Panc1 (cell line): Measurements from ENCODE around the gene STEAP1B.

Experiments
- POLR2AphosphoS5 ChIP-seq: IDR thresholded peaks from 2 replicates; pipeline ENCODE4 v1.6.1; 2012; ENCODE audit warnings: mild to moderate bottlenecking, low read depth, low read length, moderate library complexity
- TF ChIP-seq, protein P1 (sequence below): fragments of 450-650 bp; IDR thresholded peaks from 2 replicates; pipeline ENCODE4 v1.5.1; 2017; ENCODE audit warnings: mild to moderate bottlenecking
- TF ChIP-seq, protein P2 (sequence below), 2 experiments: IDR thresholded peaks; 2 replicates each; pipeline ENCODE4 v1.6.1; 2011 to 2012; ENCODE audit warnings: low read depth in 2 of 2, control low read depth in 1 of 2, low read length in 1 of 2, mild to moderate bottlenecking in 1 of 2, moderate library complexity in 1 of 2; ENCODE audit not compliant: insufficient read depth in 1 of 2

DNA sequence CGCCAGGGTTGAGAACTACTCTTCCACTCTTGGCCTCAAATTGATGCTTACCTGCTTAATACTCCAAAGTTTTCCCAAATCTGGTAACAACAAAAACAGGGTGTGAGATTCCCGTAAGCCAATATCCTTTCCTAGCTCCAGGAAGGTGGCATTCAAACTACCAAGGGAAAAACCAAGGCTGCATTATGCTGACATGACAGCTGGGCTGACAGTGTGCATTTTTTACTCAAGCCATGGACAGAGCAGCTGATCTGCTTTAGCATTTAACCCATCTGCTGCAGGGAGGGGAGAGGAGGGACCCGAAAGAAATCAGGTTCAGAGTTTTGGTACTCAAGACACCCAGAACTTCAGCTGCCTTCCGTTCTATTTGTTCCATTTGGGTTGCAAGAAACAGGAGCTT, 93.3 kb downstream of the STEAP1B start:
- no peak for TF ChIP-seq POLR2AphosphoS5
- TF ChIP-seq, protein P1, sequence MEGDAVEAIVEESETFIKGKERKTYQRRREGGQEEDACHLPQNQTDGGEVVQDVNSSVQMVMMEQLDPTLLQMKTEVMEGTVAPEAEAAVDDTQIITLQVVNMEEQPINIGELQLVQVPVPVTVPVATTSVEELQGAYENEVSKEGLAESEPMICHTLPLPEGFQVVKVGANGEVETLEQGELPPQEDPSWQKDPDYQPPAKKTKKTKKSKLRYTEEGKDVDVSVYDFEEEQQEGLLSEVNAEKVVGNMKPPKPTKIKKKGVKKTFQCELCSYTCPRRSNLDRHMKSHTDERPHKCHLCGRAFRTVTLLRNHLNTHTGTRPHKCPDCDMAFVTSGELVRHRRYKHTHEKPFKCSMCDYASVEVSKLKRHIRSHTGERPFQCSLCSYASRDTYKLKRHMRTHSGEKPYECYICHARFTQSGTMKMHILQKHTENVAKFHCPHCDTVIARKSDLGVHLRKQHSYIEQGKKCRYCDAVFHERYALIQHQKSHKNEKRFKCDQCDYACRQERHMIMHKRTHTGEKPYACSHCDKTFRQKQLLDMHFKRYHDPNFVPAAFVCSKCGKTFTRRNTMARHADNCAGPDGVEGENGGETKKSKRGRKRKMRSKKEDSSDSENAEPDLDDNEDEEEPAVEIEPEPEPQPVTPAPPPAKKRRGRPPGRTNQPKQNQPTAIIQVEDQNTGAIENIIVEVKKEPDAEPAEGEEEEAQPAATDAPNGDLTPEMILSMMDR = no peak
- TF ChIP-seq, protein P2, sequence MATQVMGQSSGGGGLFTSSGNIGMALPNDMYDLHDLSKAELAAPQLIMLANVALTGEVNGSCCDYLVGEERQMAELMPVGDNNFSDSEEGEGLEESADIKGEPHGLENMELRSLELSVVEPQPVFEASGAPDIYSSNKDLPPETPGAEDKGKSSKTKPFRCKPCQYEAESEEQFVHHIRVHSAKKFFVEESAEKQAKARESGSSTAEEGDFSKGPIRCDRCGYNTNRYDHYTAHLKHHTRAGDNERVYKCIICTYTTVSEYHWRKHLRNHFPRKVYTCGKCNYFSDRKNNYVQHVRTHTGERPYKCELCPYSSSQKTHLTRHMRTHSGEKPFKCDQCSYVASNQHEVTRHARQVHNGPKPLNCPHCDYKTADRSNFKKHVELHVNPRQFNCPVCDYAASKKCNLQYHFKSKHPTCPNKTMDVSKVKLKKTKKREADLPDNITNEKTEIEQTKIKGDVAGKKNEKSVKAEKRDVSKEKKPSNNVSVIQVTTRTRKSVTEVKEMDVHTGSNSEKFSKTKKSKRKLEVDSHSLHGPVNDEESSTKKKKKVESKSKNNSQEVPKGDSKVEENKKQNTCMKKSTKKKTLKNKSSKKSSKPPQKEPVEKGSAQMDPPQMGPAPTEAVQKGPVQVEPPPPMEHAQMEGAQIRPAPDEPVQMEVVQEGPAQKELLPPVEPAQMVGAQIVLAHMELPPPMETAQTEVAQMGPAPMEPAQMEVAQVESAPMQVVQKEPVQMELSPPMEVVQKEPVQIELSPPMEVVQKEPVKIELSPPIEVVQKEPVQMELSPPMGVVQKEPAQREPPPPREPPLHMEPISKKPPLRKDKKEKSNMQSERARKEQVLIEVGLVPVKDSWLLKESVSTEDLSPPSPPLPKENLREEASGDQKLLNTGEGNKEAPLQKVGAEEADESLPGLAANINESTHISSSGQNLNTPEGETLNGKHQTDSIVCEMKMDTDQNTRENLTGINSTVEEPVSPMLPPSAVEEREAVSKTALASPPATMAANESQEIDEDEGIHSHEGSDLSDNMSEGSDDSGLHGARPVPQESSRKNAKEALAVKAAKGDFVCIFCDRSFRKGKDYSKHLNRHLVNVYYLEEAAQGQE (IDR thresholded peaks at IDR 0.05; ENCODE audit: insufficient read depth in 1 of 2, low read depth in 2 of 2, low read length in 1 of 2) = no peak
